H1 (cell line): ENCODE results near the gene FAM193A. TPM values are rescaled to one million over a fixed set of nuclear protein-coding genes. Genes with fewer than 3 reads are reported as not detected.

Experiments
- CTCF ChIA-PET: fragments of 300-600 bp; sonication (Branson Sonifier 250); formaldehyde crosslinking; loops from one replicate; lab custom pipeline; 2021; ENCODE audit not compliant: partially characterized antibody; lab: Charles Lee
- POLR2A ChIA-PET: fragments of 300-600 bp; sonication (Branson Sonifier 250); formaldehyde crosslinking; loops from one replicate; lab custom pipeline; 2021; ENCODE audit warnings: inconsistent platforms; ENCODE audit not compliant: partially characterized antibody; lab: Charles Lee
- DNase-seq, 2 experiments: peaks; one replicate each; pipeline versions ENCODE4 v3.0.0 to v3.0.0-alpha.2; 2010 to 2022; ENCODE audit warnings: low spot score in 2 of 2, low read depth in 1 of 2, mixed read lengths in 1 of 2
- FAIRE-seq: peaks from 2 replicates; lab custom pipeline; 2011; peaks lifted over from hg19 to GRCh38; lab: Jason Lieb, UNC
- H2AFZ ChIP-seq: 2 replicates; pipeline ENCODE4 v1.8.1; 2012; ENCODE audit warnings: low read length, inconsistent platforms
- H2AK5ac ChIP-seq: 2 replicates; pipeline ENCODE4 v1.6.1; 2013; ENCODE audit warnings: low read depth, low read length
- H2BK120ac ChIP-seq: replicated peaks from 2 replicates; pipeline ENCODE3; 2013; ENCODE audit warnings: low read depth, low read length, inconsistent platforms
- H2BK12ac ChIP-seq: 2 replicates; pipeline ENCODE4 v1.6.1; 2013; ENCODE audit warnings: low read depth, low read length
- H2BK15ac ChIP-seq: 2 replicates; pipeline ENCODE4 v1.6.1; 2013; ENCODE audit warnings: low read length
- H2BK20ac ChIP-seq: 2 replicates; pipeline ENCODE4 v1.6.1; 2013; ENCODE audit warnings: low read length
- H2BK5ac ChIP-seq: 2 replicates; pipeline ENCODE4 v1.6.1; 2013; ENCODE audit warnings: low read depth, low read length
- H3K14ac ChIP-seq: 2 replicates; pipeline ENCODE4 v1.6.1; 2013; ENCODE audit warnings: inconsistent platforms; ENCODE audit not compliant: insufficient read length
- H3K18ac ChIP-seq: 2 replicates; pipeline ENCODE4 v1.6.1; 2013; ENCODE audit warnings: low read length; ENCODE audit errors: extremely low read depth
- H3K23ac ChIP-seq: 2 replicates; pipeline ENCODE4 v1.6.1; 2013; ENCODE audit warnings: inconsistent platforms; ENCODE audit not compliant: insufficient read length
- H3K23me2 ChIP-seq: 2 replicates; pipeline ENCODE4 v1.6.1; 2013; ENCODE audit warnings: low read depth, low read length
- H3K27ac ChIP-seq: 2 replicates; pipeline ENCODE4 v1.6.1; 2011; ENCODE audit warnings: low read depth, low read length, inconsistent platforms
- H3K27me3 ChIP-seq, 4 experiments: replicated peaks in 1 of 4; 1 replicate in 1 of 4; 2 replicates in 3 of 4; pipeline versions ENCODE4 v1.6.1 to v1.8.1; 2011 to 2013; ENCODE audit warnings: low read length in 3 of 4, mild to moderate bottlenecking in 3 of 4, inconsistent platforms in 2 of 4, mixed read lengths in 2 of 4, moderate library complexity in 1 of 4; ENCODE audit not compliant: control insufficient read depth in 3 of 4, insufficient read depth in 3 of 4; ENCODE audit errors: extremely low read depth in 1 of 4
- H3K36me3 ChIP-seq, 4 experiments: 2 replicates each; pipeline versions ENCODE4 v1.6.1 to v1.8.1; 2011 to 2013; ENCODE audit warnings: mild to moderate bottlenecking in 4 of 4, low read length in 3 of 4, moderate library complexity in 2 of 4, control low read depth in 1 of 4, inconsistent platforms in 1 of 4; ENCODE audit not compliant: insufficient read depth in 4 of 4, control insufficient read depth in 2 of 4
- H3K4ac ChIP-seq: replicated peaks from 2 replicates; pipeline ENCODE3; 2013; ENCODE audit warnings: low read length, low read depth, mixed read lengths, inconsistent platforms; ENCODE audit not compliant: insufficient read length
- H3K4me1 ChIP-seq, 4 experiments: replicated peaks in 1 of 4; 1 replicate in 1 of 4; 2 replicates in 3 of 4; pipeline versions ENCODE4 v1.6.1 to v1.8.1; 2011 to 2013; ENCODE audit warnings: low read length in 3 of 4, inconsistent platforms in 2 of 4, mixed read lengths in 1 of 4; ENCODE audit not compliant: insufficient read depth in 4 of 4, control insufficient read depth in 3 of 4
- H3K4me2 ChIP-seq, 2 experiments: 2 replicates each; pipeline versions ENCODE4 v1.6.1 to v1.8.1; 2011 to 2013; ENCODE audit warnings: low read depth in 2 of 2, low read length in 2 of 2, control low read depth in 1 of 2, inconsistent platforms in 1 of 2, mild to moderate bottlenecking in 1 of 2; ENCODE audit not compliant: insufficient read depth in 1 of 2
- H3K4me3 ChIP-seq, 4 experiments: fragments of 200-600, 300-600 bp in 1 of 4; sonication (generic), shearing (Covaris generic), sonication (Bioruptor Twin) in 1 of 4; 2 replicates each; pipeline versions ENCODE4 v1.5.1 to v1.8.1; 2011 to 2016; ENCODE audit warnings: low read length in 4 of 4, low read depth in 3 of 4, control low read depth in 2 of 4, inconsistent platforms in 2 of 4, mild to moderate bottlenecking in 2 of 4, mixed read lengths in 1 of 4, moderate library complexity in 1 of 4; ENCODE audit not compliant: insufficient read depth in 2 of 4; ENCODE audit errors: extremely low read depth in 1 of 4
- H3K56ac ChIP-seq: replicated peaks from 2 replicates; pipeline ENCODE3; 2013; ENCODE audit warnings: low read depth, mild to moderate bottlenecking, mixed read lengths, low read length, inconsistent platforms; ENCODE audit not compliant: insufficient read length
- H3K79me1 ChIP-seq: 2 replicates; pipeline ENCODE4 v1.6.1; 2013; ENCODE audit warnings: low read depth, low read length, control low read depth
- H3K79me2 ChIP-seq, 2 experiments: 2 replicates each; pipeline versions ENCODE4 v1.6.1 to v1.8.1; 2012 to 2013; ENCODE audit warnings: low read length in 2 of 2, mild to moderate bottlenecking in 2 of 2, inconsistent platforms in 1 of 2; ENCODE audit not compliant: insufficient read depth in 2 of 2, control insufficient read depth in 1 of 2
- H3K9ac ChIP-seq, 4 experiments: replicated peaks in 1 of 4; 1 replicate in 1 of 4; 2 replicates in 3 of 4; pipeline versions ENCODE4 v1.6.1 to v1.8.1; 2011 to 2013; ENCODE audit warnings: low read depth in 3 of 4, low read length in 3 of 4, control low read depth in 2 of 4, mild to moderate bottlenecking in 2 of 4, moderate library complexity in 2 of 4, inconsistent platforms in 1 of 4; ENCODE audit errors: extremely low read depth in 1 of 4
- H3K9me3 ChIP-seq, 2 experiments: 2 replicates each; pipeline versions ENCODE4 v1.6.1 to v1.8.1; 2012 to 2013; ENCODE audit warnings: mild to moderate bottlenecking in 2 of 2, moderate library complexity in 2 of 2, control low read depth in 1 of 2, inconsistent platforms in 1 of 2, low read depth in 1 of 2, low read length in 1 of 2, mixed read lengths in 1 of 2; ENCODE audit not compliant: insufficient read depth in 2 of 2
- H4K20me1 ChIP-seq, 2 experiments: replicated peaks in 1 of 2; 2 replicates each; pipeline versions ENCODE3 to v1.8.1; 2011 to 2013; ENCODE audit warnings: inconsistent platforms in 2 of 2, low read length in 2 of 2, mild to moderate bottlenecking in 1 of 2; ENCODE audit not compliant: insufficient read depth in 2 of 2, control insufficient read depth in 1 of 2
- H4K5ac ChIP-seq: 2 replicates; pipeline ENCODE4 v1.6.1; 2013; ENCODE audit warnings: low read length, low read depth, mixed read lengths, inconsistent platforms; ENCODE audit not compliant: insufficient read length
- H4K8ac ChIP-seq: 2 replicates; pipeline ENCODE4 v1.8.0; 2013; ENCODE audit warnings: mild to moderate bottlenecking, moderate library complexity, low read length, inconsistent platforms; ENCODE audit not compliant: insufficient read depth; ENCODE audit errors: extremely low read depth
- H4K91ac ChIP-seq: replicated peaks from 2 replicates; pipeline ENCODE3; 2013; ENCODE audit warnings: low read length, mixed read lengths, inconsistent platforms; ENCODE audit not compliant: insufficient read length
- FOSL1 ChIP-seq: IDR thresholded peaks from 2 replicates; pipeline ENCODE4 v1.6.1; 2011; ENCODE audit warnings: mild to moderate bottlenecking, low read depth, low read length, moderate library complexity; ENCODE audit not compliant: insufficient read depth
- WGBS, 2 experiments: shearing (Covaris generic) in 1 of 2; methylation state at CpG; one replicate each; pipeline versions ENCODE4 v1.1.6 to v1.1.7; 2013 to 2015; ENCODE audit warnings: low lambda C conversion rate in 2 of 2, mixed read lengths in 2 of 2, inconsistent platforms in 1 of 2, low coverage in 1 of 2, missing lambda C conversion rate in 1 of 2; ENCODE audit not compliant: insufficient replicate concordance in 2 of 2, insufficient coverage in 1 of 2, insufficient read length in 1 of 2; ENCODE audit errors: extremely low coverage in 1 of 2, missing lambda C conversion rate in 1 of 2; 5-methylcytosine and 5-hydroxymethylcytosine counted together
- polyA plus RNA-seq, 7 experiments: library from polyadenylated mRNA; depleted of rRNA in 3 of 7; stranded (reverse) in 5 of 7; unstranded in 2 of 7; fragments of >200 nt in 5 of 7; fragments of 200-250 nt in 2 of 7; gene quantifications; 1 replicate in 5 of 7; 2 replicates in 1 of 7; 4 replicates in 1 of 7; pipeline versions ENCODE4 v1.2.1 to v1.2.3, GENCODE V29; 2011 to 2013; ENCODE audit warnings: missing spikeins in 2 of 7, mixed read lengths in 2 of 7
- total RNA-seq: library from RNA; stranded (reverse); fragmentation: NEBNext Ultra II Directional; extraction: Animal tissue kit (Norgen Biotek cat#: 25700); gene quantifications from 2 replicates; pipeline ENCODE4 v1.2.1, GENCODE V29; 2021

Gene FAM193A
- total and polyA plus RNA-seq, 2 of the 8 experiments (the other 6 are each of a cell fraction or from before 2014, with no cell fraction given), result 8.7 to 26.2 TPM

DNA sequence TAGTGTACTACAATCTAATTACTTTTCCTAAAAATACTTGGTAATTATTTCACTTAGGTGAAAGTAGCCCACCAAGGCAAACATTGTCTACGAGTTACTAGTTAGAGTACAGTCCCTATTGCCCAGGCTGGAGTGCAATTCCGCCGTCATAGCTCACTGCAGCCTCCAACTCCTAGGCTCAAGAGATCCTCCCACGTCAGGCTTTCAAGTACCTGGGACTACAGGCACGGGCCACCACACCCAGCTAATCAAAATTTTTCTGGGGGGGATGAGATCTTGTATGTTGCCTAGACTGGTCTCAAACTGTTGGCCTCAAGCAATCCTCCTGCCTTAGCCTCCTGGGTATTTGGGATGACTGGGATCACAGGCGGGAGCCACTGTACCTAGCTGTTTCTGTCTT is 21.9 kb downstream of the FAM193A start:
- H2BK120ac ChIP-seq, result no peak overlapping the region
- no peak overlapping the region for H4K8ac ChIP-seq
- no peaks in the 10 kb centered on the region for H3K9me3 ChIP-seq
- no peak overlapping the region for H3K4me2 ChIP-seq
- H3K27me3 ChIP-seq, result no peaks in the 10 kb centered on the region
- H4K20me1 ChIP-seq, result peaks cover 7 to 15% of the 10 kb centered on the region in 2 experiments
- 90% methylated on average over 6 of the region's 6 CpGs; no CpG with 5 or more reads in 1 of the 2 experiments for WGBS, 2 experiments
- H3K36me3 ChIP-seq, result no peaks in the 10 kb centered on the region
- no peak overlapping the region for H3K27ac ChIP-seq
- no peak overlapping the region for H3K18ac ChIP-seq
- ChIA-PET POLR2A (no interaction called here), CTCF (interaction anchor here (0.6 to 1.3 kb wide), 5 partner anchors 10 to 63 kb away, joined by 3 to 5 read pairs (median 3); no protein-coding TSS in a partner anchor)
- H2BK20ac ChIP-seq, result no peak overlapping the region
- H3K23ac ChIP-seq, result no peak overlapping the region
- H3K14ac ChIP-seq, result no peak overlapping the region
- no peak overlapping the region for H4K91ac ChIP-seq
- H2BK15ac ChIP-seq, result no peak overlapping the region
- no peak overlapping the region for H2BK5ac ChIP-seq
- peaks cover 6 to 96% of the 10 kb centered on the region in 2 experiments; a peak in 3 of 4 replicates for H3K79me2 ChIP-seq
- H3K4me3 ChIP-seq, result no peak overlapping the region
- no peak overlapping the region for H3K4ac ChIP-seq
- H3K4me1 ChIP-seq, result no peaks in the 10 kb centered on the region
- H3K23me2 ChIP-seq, result no peaks in the 10 kb centered on the region
- DNase-seq, result no peak
- no peak overlapping the region for H4K5ac ChIP-seq
- no peak overlapping the region for H2AK5ac ChIP-seq
- FAIRE-seq, result no peak
- H2AFZ ChIP-seq, result no peak overlapping the region
- H3K9ac ChIP-seq, result no peak overlapping the region
- H2BK12ac ChIP-seq, result no peak overlapping the region
- H3K56ac ChIP-seq, result no peak overlapping the region
- peaks cover 13% of the 10 kb centered on the region for H3K79me1 ChIP-seq
- TF ChIP-seq FOSL1, result no peak
